Activated effector memory CD4-positive, alpha-beta T cell treated with anti-CD3 and anti-CD28 coated beads, Interleukin-2, amount 50 U/mL, for 16 hours (primary cell): Measurements from ENCODE around the gene TRAT1.

ENCODE experiments used
- DNase-seq: peaks from one replicate; pipeline ENCODE4 v3.0.0-alpha.2; 2020

The TRAT1 gene

DNA sequence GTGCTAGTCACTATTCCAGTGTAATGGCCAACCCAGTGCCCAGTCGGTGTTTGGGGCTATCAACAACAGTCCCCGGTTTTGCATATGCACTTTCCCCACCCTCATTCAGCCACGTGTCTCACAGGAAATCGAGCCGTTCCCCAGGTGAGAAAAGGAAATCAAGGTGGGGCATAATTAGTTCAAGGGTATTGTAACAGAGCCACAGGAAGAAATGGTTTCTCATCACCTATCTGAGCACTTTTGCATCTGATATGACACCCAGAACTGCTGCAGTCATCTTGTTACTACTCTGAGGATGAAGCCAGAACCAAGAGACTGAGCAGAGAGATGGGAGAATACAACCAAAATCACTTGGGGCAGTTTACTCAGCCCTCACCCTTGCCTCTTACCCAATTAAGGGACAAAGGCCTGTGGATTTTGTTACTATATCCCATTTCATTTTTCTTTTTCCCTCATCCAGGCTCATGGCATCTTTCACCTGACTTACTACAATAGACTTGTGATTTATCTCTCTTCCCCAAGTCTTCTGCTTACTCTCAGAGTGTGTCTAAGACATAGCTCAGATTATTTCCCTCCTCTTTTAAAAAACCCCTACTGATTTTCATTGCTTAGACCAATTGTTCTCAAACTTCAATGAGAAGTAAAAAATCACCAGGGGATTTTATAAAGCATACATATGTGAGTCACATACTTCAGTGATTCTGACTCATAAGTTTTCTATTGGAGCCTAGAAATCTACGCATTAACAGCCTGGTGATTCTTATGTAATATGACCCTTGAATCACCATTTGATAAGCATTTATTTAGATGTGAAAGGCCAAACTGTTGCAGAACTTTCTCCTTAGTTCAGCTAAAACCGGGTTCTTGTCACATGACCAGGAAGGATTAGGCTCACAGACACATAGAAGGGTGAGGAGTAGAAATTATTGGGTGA, 40.5 kb downstream of the TRAT1 start:
- peak; percentile 69 for DNase-seq

DNA sequence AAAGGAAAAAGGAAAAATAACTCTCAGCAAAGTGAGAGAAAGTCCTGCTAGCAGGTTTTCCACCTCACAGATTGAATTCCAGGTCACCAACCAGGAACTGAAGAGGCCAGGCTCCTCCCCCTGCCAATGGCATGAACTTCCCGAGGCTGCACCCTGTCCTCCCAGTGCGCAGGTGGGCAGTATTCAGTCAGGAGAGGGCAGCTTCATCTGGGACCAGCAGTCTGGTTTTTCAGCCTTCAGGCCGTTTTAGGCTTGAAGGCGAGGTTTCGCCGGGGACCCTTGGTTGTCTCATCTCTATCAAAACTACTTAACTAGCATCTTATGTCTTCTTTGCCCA, 41.2 kb downstream of the TRAT1 start:
- no peak for DNase-seq

DNA sequence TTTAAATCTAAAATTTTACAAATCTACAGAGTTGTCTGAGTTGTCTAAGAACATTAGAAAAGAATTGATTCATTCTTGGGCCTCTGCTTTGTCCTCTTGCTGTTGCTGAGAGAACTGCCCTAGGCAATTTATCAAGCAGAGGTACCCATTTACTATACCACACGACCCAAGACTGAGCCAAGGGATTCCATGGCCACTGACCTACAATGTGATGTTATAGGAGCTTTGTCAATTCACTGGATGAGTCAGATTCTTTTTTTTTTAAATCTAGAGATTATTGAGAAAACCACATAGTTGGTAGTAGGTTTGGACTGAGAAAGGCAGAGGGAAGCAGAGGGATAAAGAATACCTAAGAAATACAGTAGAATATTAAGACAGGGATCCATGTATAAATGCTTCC, 55.3 kb downstream of the TRAT1 start:
- no peak for DNase-seq

DNA sequence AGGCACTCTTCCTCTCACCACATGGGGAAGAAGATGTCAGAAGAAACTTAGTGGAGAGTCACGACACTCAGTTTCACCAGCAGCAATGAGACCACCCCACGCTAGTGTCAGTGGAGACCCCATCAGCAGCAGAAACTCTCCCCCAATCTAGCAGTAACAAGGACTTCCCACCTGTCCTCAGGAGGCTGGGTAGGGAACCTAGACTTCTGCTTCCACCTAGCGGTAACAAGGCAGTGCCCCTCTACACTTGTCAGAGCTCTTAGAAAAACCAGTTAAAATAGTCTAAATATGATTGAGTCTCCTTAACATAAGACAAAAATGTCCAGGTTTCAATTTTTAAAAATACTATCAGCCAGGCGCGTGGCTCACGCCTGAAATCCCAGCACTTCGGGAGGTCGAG, 57.3 kb downstream of the TRAT1 start:
- DNase-seq, result no peak

DNA sequence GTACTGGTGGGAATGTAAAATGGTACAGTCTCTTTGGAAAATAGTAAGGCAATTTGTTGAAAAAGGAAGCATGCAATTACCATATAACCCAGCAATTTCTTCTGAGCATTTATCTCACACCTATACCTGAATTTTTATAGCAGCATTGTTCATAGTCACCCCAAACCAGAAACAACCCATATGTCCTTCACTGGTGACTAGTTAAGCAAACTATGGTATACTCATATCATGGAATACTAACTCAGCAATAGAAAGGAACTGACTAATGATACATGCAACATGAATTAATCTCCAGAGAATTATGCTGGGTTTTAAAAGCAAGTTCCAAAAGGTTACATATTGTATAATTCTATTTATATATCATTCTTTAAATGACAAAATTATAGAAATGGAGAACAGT, 60.2 kb downstream of the TRAT1 start:
- no peak for DNase-seq

DNA sequence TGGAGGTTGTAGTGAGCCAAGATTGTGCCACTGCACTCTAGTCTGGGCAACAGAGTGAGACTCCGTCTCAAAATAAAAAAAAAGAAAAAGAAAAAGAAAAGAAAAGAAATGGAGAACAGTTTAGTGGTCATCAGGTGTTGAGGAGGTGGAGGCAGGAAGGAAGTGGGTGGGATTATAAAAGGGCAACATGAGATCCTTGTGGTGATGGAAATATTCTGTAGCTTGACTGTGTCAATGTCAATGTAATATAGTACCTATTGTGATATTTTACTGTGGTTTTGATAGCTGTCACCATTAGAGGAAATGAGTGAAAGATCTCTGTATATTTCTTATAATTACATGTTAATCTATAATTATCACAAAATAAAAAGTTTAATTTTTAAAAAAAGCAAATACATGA, 60.8 kb downstream of the TRAT1 start:
- DNase-seq, result no peak

DNA sequence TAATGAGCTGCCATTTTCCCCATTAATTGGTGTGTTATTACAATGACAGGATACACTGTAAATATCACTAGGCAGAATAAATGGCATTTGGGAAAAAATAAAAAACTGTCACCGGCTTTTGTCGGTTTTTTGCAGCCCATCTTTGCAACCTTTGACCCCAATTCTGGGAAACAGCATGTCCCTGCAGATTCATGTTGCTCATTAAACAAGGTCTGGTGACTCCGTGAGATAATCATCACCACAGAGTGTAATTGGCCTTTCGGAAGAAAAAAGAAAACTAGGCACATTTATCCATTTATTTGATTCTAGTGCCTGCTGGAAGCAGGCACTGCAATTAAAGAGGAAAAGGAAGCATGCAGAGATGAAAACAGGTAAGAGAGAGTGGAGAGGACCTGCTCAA, 64.5 kb downstream of the TRAT1 start:
- no peak for DNase-seq

DNA sequence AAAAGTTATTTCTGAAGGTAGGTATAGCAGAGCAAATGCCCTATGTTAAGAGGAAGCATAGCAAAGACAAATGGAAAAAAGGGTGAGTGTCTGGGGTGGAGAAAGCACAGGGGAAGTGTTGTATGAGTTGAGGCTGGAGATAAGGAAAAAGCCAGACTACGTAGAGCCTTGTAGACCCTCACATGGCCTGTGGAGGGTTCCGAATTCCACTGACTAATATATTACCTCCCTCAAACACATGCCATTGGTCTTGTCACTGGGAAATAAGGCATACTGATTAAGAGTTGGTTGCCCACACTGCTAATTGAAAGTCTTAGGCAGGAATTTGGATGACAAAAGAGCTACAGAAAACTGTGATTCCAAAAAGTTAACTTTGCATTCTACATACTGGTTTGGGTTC, 65.2 kb downstream of the TRAT1 start:
- no peak for DNase-seq

DNA sequence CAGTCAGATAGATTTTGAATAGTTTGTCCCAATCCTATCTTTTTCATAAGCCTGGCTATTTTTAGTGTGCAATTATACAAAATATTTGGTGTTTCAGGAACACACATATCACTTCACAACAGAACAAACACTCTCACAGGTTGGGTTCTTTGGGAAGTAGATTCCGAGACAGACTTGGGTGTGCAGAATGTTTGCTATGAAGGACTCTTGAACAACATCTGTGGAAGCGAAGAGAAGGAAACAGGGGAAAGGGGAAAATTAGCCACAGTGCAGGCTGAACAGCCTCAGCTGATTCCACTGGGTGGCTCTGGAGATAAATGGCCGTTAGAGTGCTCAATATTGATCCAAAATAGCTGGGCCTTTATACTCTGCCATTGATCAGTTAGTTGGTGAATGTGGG, 69.2 kb downstream of the TRAT1 start:
- no peak for DNase-seq

DNA sequence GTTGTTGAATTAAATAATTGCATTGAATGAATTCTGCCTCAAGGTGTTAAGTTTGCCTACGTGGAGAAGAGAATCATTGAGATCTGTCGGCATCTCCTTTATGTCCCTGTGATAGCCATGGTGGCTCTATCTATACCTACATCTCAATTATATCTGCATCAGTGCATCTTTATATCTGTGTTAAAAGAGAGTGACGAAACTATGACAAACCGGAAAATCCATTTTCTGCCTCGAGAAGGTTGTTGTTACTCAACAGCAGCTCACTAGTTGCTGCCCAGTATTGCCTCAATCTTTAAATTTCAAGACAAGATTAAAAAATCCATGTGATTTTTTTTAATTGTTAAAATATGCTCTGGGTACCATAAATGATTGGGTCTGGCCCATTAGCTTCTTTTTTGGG, 72.4 kb downstream of the TRAT1 start:
- DNase-seq, result no peak

DNA sequence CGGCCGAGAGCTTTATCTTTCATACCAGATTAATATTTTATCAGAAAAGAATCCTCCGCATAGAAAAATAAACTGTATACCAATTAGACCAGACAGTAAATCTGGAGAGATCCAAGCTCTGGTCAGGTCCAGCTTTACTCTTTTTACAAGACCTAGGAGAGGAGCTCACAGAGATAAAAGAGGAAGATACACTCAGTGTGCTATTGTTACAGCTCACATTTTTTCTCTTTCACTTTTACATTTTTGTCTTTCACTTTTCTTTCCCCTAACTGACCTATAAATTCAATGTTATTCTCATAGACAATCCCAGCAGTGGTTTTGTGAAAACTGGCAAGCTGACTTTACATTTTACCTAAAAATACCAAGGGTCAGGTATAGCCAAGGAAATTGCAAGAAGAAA, 75.3 kb downstream of the TRAT1 start:
- DNase-seq, result no peak

DNA sequence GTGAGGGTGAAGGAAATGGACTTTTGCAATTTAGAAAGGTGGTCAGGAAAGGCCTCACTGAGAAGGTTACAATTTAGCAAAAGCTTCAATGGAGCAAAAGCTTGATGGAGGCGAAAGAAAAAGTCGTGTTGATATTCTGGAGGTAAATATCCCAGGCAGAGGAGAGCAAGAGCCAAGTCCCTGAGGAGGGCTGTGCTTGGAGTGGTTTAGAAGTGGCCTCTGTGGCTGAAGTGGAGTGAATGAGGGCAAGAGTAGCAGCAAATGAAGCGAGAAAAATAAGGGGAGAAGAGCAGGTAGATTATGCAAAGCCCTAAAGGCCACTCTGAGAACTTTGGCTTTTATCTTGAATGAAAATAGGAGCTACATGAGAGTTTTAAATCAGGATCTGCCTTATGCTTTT, 76.9 kb downstream of the TRAT1 start:
- no peak for DNase-seq
